ENCODE results near the gene ATP2C1. TPM values are rescaled to one million over a fixed set of nuclear protein-coding genes. Genes with fewer than 3 reads are reported as not detected.

The ATP2C1 gene
- total RNA-seq, 2 experiments from 2014 or later, result 46.4 to 46.8 TPM

DNA sequence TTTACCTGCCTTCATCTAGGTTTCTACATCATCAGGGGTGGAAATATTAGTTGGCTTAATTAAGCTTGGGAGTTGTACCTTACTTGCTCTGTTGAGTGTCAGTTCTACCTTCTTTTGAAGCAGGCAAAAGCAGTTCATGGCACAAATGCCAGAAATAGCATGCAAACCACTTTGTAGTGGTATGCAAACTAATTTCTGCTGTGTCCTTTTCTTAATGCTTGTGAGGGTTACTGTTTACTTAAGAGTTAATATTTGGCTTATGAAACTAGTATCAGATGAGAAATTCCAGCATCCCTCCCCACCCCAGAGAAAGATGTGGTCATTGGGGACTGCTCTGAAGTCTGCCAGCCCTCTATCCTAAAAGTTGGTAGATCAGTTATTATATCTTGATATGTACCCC is 7.1 kb downstream of the ATP2C1 start:
- H3K4me1 Mint-ChIP-seq (ENCODE audit: low read depth), result peaks cover 71% of the 10 kb centered on the region
- H3K4me3 Mint-ChIP-seq, result no peak overlapping the region
- POLR2A ChIA-PET, result no interaction called here
- H3K36me3 Mint-ChIP-seq (ENCODE audit: low read depth), result peaks cover 2% of the 10 kb centered on the region
- H3K9me3 Mint-ChIP-seq, result no peaks in the 10 kb centered on the region
- no peak overlapping the region for H3K27ac Mint-ChIP-seq
- DNase-seq (no peak), ATAC-seq (no peak)
- CTCF ChIA-PET, result no interaction called here
- TF ChIP-seq, protein P1, sequence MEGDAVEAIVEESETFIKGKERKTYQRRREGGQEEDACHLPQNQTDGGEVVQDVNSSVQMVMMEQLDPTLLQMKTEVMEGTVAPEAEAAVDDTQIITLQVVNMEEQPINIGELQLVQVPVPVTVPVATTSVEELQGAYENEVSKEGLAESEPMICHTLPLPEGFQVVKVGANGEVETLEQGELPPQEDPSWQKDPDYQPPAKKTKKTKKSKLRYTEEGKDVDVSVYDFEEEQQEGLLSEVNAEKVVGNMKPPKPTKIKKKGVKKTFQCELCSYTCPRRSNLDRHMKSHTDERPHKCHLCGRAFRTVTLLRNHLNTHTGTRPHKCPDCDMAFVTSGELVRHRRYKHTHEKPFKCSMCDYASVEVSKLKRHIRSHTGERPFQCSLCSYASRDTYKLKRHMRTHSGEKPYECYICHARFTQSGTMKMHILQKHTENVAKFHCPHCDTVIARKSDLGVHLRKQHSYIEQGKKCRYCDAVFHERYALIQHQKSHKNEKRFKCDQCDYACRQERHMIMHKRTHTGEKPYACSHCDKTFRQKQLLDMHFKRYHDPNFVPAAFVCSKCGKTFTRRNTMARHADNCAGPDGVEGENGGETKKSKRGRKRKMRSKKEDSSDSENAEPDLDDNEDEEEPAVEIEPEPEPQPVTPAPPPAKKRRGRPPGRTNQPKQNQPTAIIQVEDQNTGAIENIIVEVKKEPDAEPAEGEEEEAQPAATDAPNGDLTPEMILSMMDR (IDR thresholded peaks at IDR 0.05), result no peak
- intact Hi-C loops (cut with micrococcal nuclease), result no loop called here
- H3K27me3 Mint-ChIP-seq, result no peaks in the 10 kb centered on the region

DNA sequence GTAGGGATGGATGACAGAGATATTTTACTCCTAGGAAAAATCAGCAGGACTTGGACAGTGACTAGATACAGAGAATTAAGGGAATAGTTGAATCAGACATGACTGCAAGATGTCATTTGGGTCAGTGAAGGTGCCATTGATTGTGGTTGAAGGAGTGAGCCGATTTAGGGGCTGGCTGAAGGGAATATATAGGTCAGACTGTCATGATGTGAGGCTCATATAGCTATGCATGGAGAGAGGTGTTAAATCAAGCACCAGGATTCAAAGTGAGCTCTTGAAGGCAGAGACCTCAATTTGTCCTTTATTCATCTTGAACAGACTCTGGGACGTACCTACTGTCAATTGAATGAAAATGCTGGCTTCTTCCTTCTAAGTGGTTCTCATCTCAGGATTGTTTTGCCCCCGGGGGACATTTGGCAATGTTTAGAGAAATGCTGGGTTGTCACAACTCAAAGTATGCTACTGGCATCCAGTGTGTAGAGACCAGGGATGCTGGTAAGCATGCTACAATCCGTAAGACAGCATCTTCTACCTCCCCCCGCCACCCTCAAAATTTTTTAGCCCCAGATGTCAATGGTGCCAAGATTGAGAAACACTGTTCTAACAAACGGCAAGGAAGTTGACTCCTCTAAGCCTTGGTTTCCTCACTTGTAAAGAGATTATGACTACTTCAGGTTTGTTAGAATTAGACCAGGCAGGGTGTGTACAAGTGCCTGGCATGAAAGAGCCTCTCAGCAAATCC is 7.8 kb downstream of the ATP2C1 start:
- H3K4me1 Mint-ChIP-seq (ENCODE audit: low read depth), result peaks cover 71% of the 10 kb centered on the region
- ATAC-seq, result no peak

DNA sequence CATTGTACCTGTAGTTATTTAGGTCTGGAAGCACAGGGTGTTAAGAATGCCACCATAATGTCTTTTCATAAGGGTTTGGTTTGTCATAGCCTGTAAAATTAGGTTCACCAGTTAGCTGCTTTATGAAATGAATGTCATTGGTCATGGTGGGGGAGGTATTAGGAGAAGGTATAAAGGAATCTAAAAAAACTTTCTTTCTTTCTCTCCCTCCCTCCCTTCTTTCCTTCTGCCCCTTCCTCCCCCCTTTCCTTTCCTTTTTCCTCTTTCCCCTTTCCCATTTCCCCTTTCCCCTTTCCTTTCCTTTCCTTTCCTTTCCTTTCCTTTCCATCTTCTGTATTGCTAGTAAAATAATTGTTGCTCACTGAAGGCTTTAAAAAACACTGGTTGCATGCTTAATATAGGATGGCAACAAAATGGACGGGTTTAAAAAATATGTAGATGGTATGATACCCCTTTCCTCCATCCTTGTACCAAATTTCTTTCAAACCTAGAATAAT is 9.6 kb downstream of the ATP2C1 start:
- Mint-ChIP-seq H3K36me3 (ENCODE audit: low read depth) (peaks cover 11% of the 10 kb centered on the region), H3K27me3 (no peaks in the 10 kb centered on the region), H3K9me3 (no peaks in the 10 kb centered on the region), H3K27ac (no peak overlapping the region), H3K4me3 (no peak overlapping the region), H3K4me1 (ENCODE audit: low read depth) (peaks cover 73% of the 10 kb centered on the region)
- ChIA-PET CTCF (interaction anchor here (1.1 to 3.0 kb wide), 2 partner anchors 10 to 203 kb away, joined by 3 to 9 read pairs; partner anchors contain the start of gene ATP2C1), POLR2A (no interaction called here)
- no peak for ATAC-seq
- TF ChIP-seq, protein P1 (IDR thresholded peaks at IDR 0.05), result no peak
- DNase-seq, result no peak
- intact Hi-C loops (cut with micrococcal nuclease), result no loop called here

More for the DNA sequence above, 7.8 kb downstream of the ATP2C1 start:
- intact Hi-C loops (cut with micrococcal nuclease), result no loop called here
- Mint-ChIP-seq H3K9me3 (no peaks in the 10 kb centered on the region), H3K4me3 (no peak overlapping the region), H3K27me3 (no peaks in the 10 kb centered on the region), H3K36me3 (ENCODE audit: low read depth) (peaks cover 8% of the 10 kb centered on the region), H3K27ac (no peak overlapping the region)
- POLR2A ChIA-PET, result no interaction called here
- no peak for DNase-seq
- TF ChIP-seq, protein P1 (IDR thresholded peaks at IDR 0.05), result no peak
- CTCF ChIA-PET, result interaction anchor here (3.0 kb wide), 1 partner anchor 9 kb away, joined by 9 read pairs; the partner anchor contains the start of gene ATP2C1

DNA sequence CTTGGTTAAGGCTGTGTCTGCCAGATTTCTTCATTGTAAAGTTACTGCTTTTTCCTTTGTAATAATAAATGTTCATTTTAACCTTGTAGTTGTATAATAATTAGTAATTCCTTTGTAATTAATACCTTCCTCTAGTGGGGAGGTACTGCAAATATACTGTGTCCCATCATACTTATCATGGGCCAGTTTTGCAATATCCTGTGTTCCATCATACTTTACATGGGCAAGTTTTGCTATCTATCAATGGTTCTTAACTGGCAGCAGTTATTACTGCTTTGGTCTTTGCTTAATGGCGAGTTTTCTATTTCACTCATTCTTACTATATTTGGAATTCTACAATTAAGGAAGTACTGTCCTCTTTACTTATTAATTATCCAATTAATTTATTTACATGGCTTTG is 10.6 kb downstream of the ATP2C1 start:
- CTCF ChIA-PET, result interaction anchor here (1.3 to 3.0 kb wide), 2 partner anchors 8 to 11 kb away, joined by 3 to 9 read pairs; partner anchors contain the start of gene ATP2C1
- intact Hi-C loops (cut with micrococcal nuclease), result no loop called here
- peaks cover 11% of the 10 kb centered on the region for H3K36me3 Mint-ChIP-seq (ENCODE audit: low read depth)
- ATAC-seq (no peak), DNase-seq (no peak)
- no peaks in the 10 kb centered on the region for H3K27me3 Mint-ChIP-seq
- H3K4me1 Mint-ChIP-seq (ENCODE audit: low read depth), result peaks cover 71% of the 10 kb centered on the region
- H3K9me3 Mint-ChIP-seq, result no peaks in the 10 kb centered on the region
- POLR2A ChIA-PET, result no interaction called here
- TF ChIP-seq, protein P1 (IDR thresholded peaks at IDR 0.05), result no peak
- no peak overlapping the region for H3K27ac Mint-ChIP-seq
- H3K4me3 Mint-ChIP-seq, result no peak overlapping the region

DNA sequence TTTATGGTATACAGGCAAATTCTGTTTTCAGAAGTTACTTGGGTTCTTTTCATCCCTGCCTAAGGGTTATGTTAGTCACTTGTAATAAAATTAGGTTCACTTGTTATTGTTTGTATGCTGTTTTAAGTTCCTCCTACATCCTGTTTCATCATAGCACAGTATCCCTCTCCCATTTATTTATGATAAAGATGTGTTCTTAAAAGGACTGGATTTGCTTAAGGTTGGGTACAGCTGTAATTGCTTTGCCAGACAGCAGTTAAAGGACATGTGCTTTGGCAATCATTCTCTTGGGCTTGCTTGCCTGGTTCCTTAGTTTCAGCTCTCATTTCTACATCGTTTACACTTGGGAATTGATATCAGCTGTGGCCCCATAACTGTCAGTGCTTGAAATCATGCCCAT is 11.7 kb downstream of the ATP2C1 start:
- TF ChIP-seq, protein P1 (IDR thresholded peaks at IDR 0.05), result no peak
- POLR2A ChIA-PET, result no interaction called here
- no peak overlapping the region for H3K4me3 Mint-ChIP-seq
- no peaks in the 10 kb centered on the region for H3K9me3 Mint-ChIP-seq
- H3K4me1 Mint-ChIP-seq (ENCODE audit: low read depth), result peaks cover 73% of the 10 kb centered on the region
- no peak overlapping the region for H3K27ac Mint-ChIP-seq
- DNase-seq (no peak), ATAC-seq (no peak)
- intact Hi-C loops (cut with micrococcal nuclease), result no loop called here
- CTCF ChIA-PET, result interaction anchor here (0.9 to 1.3 kb wide), 3 partner anchors 9 to 14 kb away, joined by 3 read pairs; partner anchors contain the start of gene ATP2C1
- no peaks in the 10 kb centered on the region for H3K27me3 Mint-ChIP-seq
- H3K36me3 Mint-ChIP-seq (ENCODE audit: low read depth), result peaks cover 11% of the 10 kb centered on the region

All from activated CD8-positive, alpha-beta T cell treated with anti-CD3 and anti-CD28 coated beads for 36 hours (primary cell).